Endodermal cell (in vitro differentiated cells): ENCODE data around the gene GATAD2A. TPM values are rescaled to one million over a fixed set of nuclear protein-coding genes. Genes with fewer than 3 reads are reported as not detected.

Source experiments
- DNase-seq: peaks from one replicate; pipeline ENCODE4 v3.0.0-alpha.2; 2017
- H3K27ac ChIP-seq: 2 replicates; pipeline ENCODE4 v1.5.1; 2013; ENCODE audit warnings: mild to moderate bottlenecking, low read depth, low read length, moderate library complexity
- H3K27me3 ChIP-seq: 2 replicates; pipeline ENCODE4 v1.6.1; 2013; ENCODE audit warnings: mild to moderate bottlenecking, low read length, moderate library complexity; ENCODE audit not compliant: insufficient read depth, control insufficient read depth, poor library complexity, severe bottlenecking
- H3K36me3 ChIP-seq: 2 replicates; pipeline ENCODE4 v1.7.0; 2013; ENCODE audit warnings: mild to moderate bottlenecking, low read length, moderate library complexity; ENCODE audit not compliant: control insufficient read depth, insufficient read depth
- H3K4me1 ChIP-seq: one replicate; pipeline ENCODE4 v1.7.0; 2013; ENCODE audit warnings: low read length; ENCODE audit not compliant: control insufficient read depth, insufficient read depth
- H3K4me3 ChIP-seq: 2 replicates; pipeline ENCODE4 v1.5.1; 2013; ENCODE audit warnings: mild to moderate bottlenecking, low read length, moderate library complexity
- H3K9ac ChIP-seq: 2 replicates; pipeline ENCODE4 v1.6.1; 2013; ENCODE audit warnings: mild to moderate bottlenecking, low read length, moderate library complexity; ENCODE audit not compliant: poor library complexity, severe bottlenecking; ENCODE audit errors: extremely low read depth
- H3K9me3 ChIP-seq: 2 replicates; pipeline ENCODE4 v1.6.1; 2013; ENCODE audit warnings: mild to moderate bottlenecking, low read length, moderate library complexity; ENCODE audit not compliant: control insufficient read depth
- H3K27ac Mint-ChIP-seq: 2 replicates; pipeline ENCODE4 v1.8.0; 2020; ENCODE audit warnings: mixed read lengths
- H3K27me3 Mint-ChIP-seq: 2 replicates; pipeline ENCODE4 v1.8.0; 2021; ENCODE audit warnings: mild to moderate bottlenecking, mixed read lengths; ENCODE audit not compliant: insufficient read depth
- H3K36me3 Mint-ChIP-seq: 2 replicates; pipeline ENCODE4 v1.8.0; 2020; ENCODE audit warnings: low read depth, mixed read lengths
- H3K4me1 Mint-ChIP-seq: 2 replicates; pipeline ENCODE4 v1.8.0; 2020; ENCODE audit warnings: mixed read lengths
- H3K4me3 Mint-ChIP-seq: 2 replicates; pipeline ENCODE4 v1.8.0; 2020; ENCODE audit warnings: mild to moderate bottlenecking, moderate library complexity, mixed read lengths
- H3K9me3 Mint-ChIP-seq: 2 replicates; pipeline ENCODE4 v1.8.0; 2020; ENCODE audit warnings: mild to moderate bottlenecking, mixed read lengths
- CTCF ChIP-seq: fragments of 200-600 bp; sonication (generic); conservative IDR thresholded peaks from 2 replicates; pipeline ENCODE4 v1.5.0; 2021; ENCODE audit warnings: antibody characterized with exemption, mild to moderate bottlenecking
- WGBS, 2 experiments: methylation state at CpG; one replicate each; pipeline versions ENCODE4 v1.1.5 to v1.1.7; 2013; ENCODE audit warnings: missing lambda C conversion rate in 2 of 2, mixed read lengths in 1 of 2; ENCODE audit not compliant: insufficient coverage in 1 of 2, insufficient read length in 1 of 2; 5-methylcytosine and 5-hydroxymethylcytosine counted together
- total RNA-seq, 2 donors: library from RNA; stranded (reverse); fragmentation: NEBNext Ultra II Directional in 1 of 2; extraction: Animal tissue kit (Norgen Biotek cat#: 25700) in 1 of 2; gene quantifications; 2 replicates in 1 of 2; 3 replicates in 1 of 2; pipeline ENCODE4 v1.2.1, GENCODE V29; 2021

Gene GATAD2A
- total RNA-seq, 2 donors from 2014 or later = 115 to 126 TPM

- Histone ChIP-seq H3K27ac (no peak overlapping the region), H3K36me3 (no peaks in the 10 kb centered on the region), H3K9ac (no peak overlapping the region), H3K4me3 (no peak overlapping the region), H3K27me3 (no peaks in the 10 kb centered on the region), H3K9me3 (no peaks in the 10 kb centered on the region), H3K4me1 (no peaks in the 10 kb centered on the region)
- Mint-ChIP-seq H3K4me1 (peaks cover 24% of the 10 kb centered on the region), H3K27ac (peak overlapping the region; percentile 72), H3K9me3 (no peaks in the 10 kb centered on the region), H3K4me3 (no peak overlapping the region), H3K27me3 (no peaks in the 10 kb centered on the region), H3K36me3 (no peaks in the 10 kb centered on the region)
- DNase-seq = no peak
- no peak for TF ChIP-seq CTCF
- WGBS, 2 experiments = 86 to 92% methylated on average over 13 to 15 of the region's 15 CpGs
Observed at GRCh38 chr19:19447536-19448237, 42.2 kb downstream of the GATAD2A start.

- no peak overlapping the region for H3K4me3 Mint-ChIP-seq
- Histone ChIP-seq H3K36me3 (no peaks in the 10 kb centered on the region), H3K4me3 (no peak overlapping the region), H3K27me3 (no peaks in the 10 kb centered on the region), H3K27ac (no peak overlapping the region), H3K4me1 (no peaks in the 10 kb centered on the region), H3K9me3 (no peaks in the 10 kb centered on the region), H3K9ac (no peak overlapping the region)
- H3K9me3 Mint-ChIP-seq = no peaks in the 10 kb centered on the region
- H3K4me1 Mint-ChIP-seq = peaks cover 24% of the 10 kb centered on the region
- peak overlapping the region; percentile 72 for H3K27ac Mint-ChIP-seq
- TF ChIP-seq CTCF = no peak
- DNase-seq = no peak
- no peaks in the 10 kb centered on the region for H3K36me3 Mint-ChIP-seq
- no peaks in the 10 kb centered on the region for H3K27me3 Mint-ChIP-seq
- 94 to 95% methylated on average over 6 to 8 of the region's 8 CpGs for WGBS, 2 experiments
Observed at GRCh38 chr19:19448238-19448544, 42.7 kb downstream of the GATAD2A start.

- peaks cover 4% of the 10 kb centered on the region for H3K36me3 ChIP-seq
- H3K36me3 Mint-ChIP-seq = peaks cover 3% of the 10 kb centered on the region
- no peak overlapping the region for H3K4me3 Mint-ChIP-seq
- H3K9me3 ChIP-seq = no peaks in the 10 kb centered on the region
- H3K4me1 ChIP-seq = no peaks in the 10 kb centered on the region
- DNase-seq = no peak
- H3K4me1 Mint-ChIP-seq = peaks cover 7% of the 10 kb centered on the region
- no peak for TF ChIP-seq CTCF
- 90 to 97% methylated on average over 12 to 13 of the region's 13 CpGs for WGBS, 2 experiments
- H3K27me3 ChIP-seq = no peaks in the 10 kb centered on the region
- H3K27ac Mint-ChIP-seq = peak overlapping the region; percentile 83
- no peak overlapping the region for H3K9ac ChIP-seq
- H3K27ac ChIP-seq = no peak overlapping the region
- no peaks in the 10 kb centered on the region for H3K27me3 Mint-ChIP-seq
- no peak overlapping the region for H3K4me3 ChIP-seq
- H3K9me3 Mint-ChIP-seq = no peaks in the 10 kb centered on the region
Observed at GRCh38 chr19:19451429-19452242, 46.2 kb downstream of the GATAD2A start.
